Measurements from ENCODE around the gene FLACC1. TPM values are rescaled to one million over a fixed set of nuclear protein-coding genes. Genes with fewer than 3 reads are reported as not detected.

Gene FLACC1
- total RNA-seq, 2 donors from 2014 or later: 0.79 to 0.91 TPM

GRCh38 chr2:201343559-201343958 lies 13.6 kb downstream of the FLACC1 start:
- Mint-ChIP-seq H3K27me3 (ENCODE audit: insufficient read depth) (peaks cover 26% of the 10 kb centered on the region), H3K36me3 (ENCODE audit: low read depth) (no peaks in the 10 kb centered on the region), H3K4me3 (no peak overlapping the region), H3K27ac (no peak overlapping the region), H3K4me1 (peaks cover 7% of the 10 kb centered on the region), H3K9me3 (no peaks in the 10 kb centered on the region)
- Histone ChIP-seq H3K27me3 (ENCODE audit: control insufficient read depth, insufficient read depth, low read length, poor library complexity, severe bottlenecking) (peaks cover 28% of the 10 kb centered on the region), H3K9me3 (ENCODE audit: control insufficient read depth, low read length) (no peaks in the 10 kb centered on the region), H3K9ac (ENCODE audit: extremely low read depth, low read length, poor library complexity, severe bottlenecking) (no peak overlapping the region), H3K36me3 (ENCODE audit: control insufficient read depth, insufficient read depth, low read length) (no peaks in the 10 kb centered on the region), H3K4me1 (ENCODE audit: control insufficient read depth, insufficient read depth, low read length) (no peaks in the 10 kb centered on the region), H3K27ac (ENCODE audit: low read depth, low read length) (no peak overlapping the region), H3K4me3 (ENCODE audit: low read length) (no peak overlapping the region)
- WGBS, 2 experiments (ENCODE audit: insufficient coverage in 1 of 2, insufficient read length in 1 of 2): 80 to 85% methylated on average over 2 of the region's 2 CpGs
- DNase-seq: no peak
- no peak for TF ChIP-seq CTCF (conservative IDR thresholded peaks at IDR 0.05)

GRCh38 chr2:201342923-201343322 lies 14.2 kb downstream of the FLACC1 start:
- no peaks in the 10 kb centered on the region for H3K36me3 Mint-ChIP-seq (ENCODE audit: low read depth)
- Histone ChIP-seq H3K36me3 (ENCODE audit: control insufficient read depth, insufficient read depth, low read length) (no peaks in the 10 kb centered on the region), H3K27me3 (ENCODE audit: control insufficient read depth, insufficient read depth, low read length, poor library complexity, severe bottlenecking) (peaks cover 22% of the 10 kb centered on the region), H3K27ac (ENCODE audit: low read depth, low read length) (no peak overlapping the region), H3K4me1 (ENCODE audit: control insufficient read depth, insufficient read depth, low read length) (no peaks in the 10 kb centered on the region), H3K9ac (ENCODE audit: extremely low read depth, low read length, poor library complexity, severe bottlenecking) (no peak overlapping the region), H3K9me3 (ENCODE audit: control insufficient read depth, low read length) (no peaks in the 10 kb centered on the region), H3K4me3 (ENCODE audit: low read length) (no peak overlapping the region)
- no peak overlapping the region for H3K27ac Mint-ChIP-seq
- DNase-seq: no peak
- H3K9me3 Mint-ChIP-seq: no peaks in the 10 kb centered on the region
- peaks cover 23% of the 10 kb centered on the region for H3K27me3 Mint-ChIP-seq (ENCODE audit: insufficient read depth)
- H3K4me1 Mint-ChIP-seq: peaks cover 7% of the 10 kb centered on the region
- H3K4me3 Mint-ChIP-seq: no peak overlapping the region
- no peak for TF ChIP-seq CTCF (conservative IDR thresholded peaks at IDR 0.05)
- 92% methylated on average over 2 of the region's 2 CpGs for WGBS, 2 experiments (ENCODE audit: insufficient coverage in 1 of 2, insufficient read length in 1 of 2)

- WGBS, 2 experiments (ENCODE audit: insufficient coverage in 1 of 2, insufficient read length in 1 of 2): 60 to 100% methylated on average over 1 of the region's 1 CpG
- Mint-ChIP-seq H3K27me3 (ENCODE audit: insufficient read depth) (no peaks in the 10 kb centered on the region), H3K4me1 (no peaks in the 10 kb centered on the region)
Observed at GRCh38 chr2:201329409-201329808, 27.7 kb downstream of the FLACC1 start.

More at GRCh38 chr2:201329409-201329808, 27.7 kb downstream of the FLACC1 start:
- H3K36me3 Mint-ChIP-seq (ENCODE audit: low read depth): no peaks in the 10 kb centered on the region
- no peak overlapping the region for H3K4me3 Mint-ChIP-seq
- TF ChIP-seq CTCF (conservative IDR thresholded peaks at IDR 0.05): no peak
- no peaks in the 10 kb centered on the region for H3K36me3 ChIP-seq (ENCODE audit: control insufficient read depth, insufficient read depth, low read length)
- no peak overlapping the region for H3K4me3 ChIP-seq (ENCODE audit: low read length)
- no peak overlapping the region for H3K27ac Mint-ChIP-seq
- no peak overlapping the region for H3K27ac ChIP-seq (ENCODE audit: low read depth, low read length)
- no peaks in the 10 kb centered on the region for H3K4me1 ChIP-seq (ENCODE audit: control insufficient read depth, insufficient read depth, low read length)
- no peak for DNase-seq
- H3K9me3 ChIP-seq (ENCODE audit: control insufficient read depth, low read length): no peaks in the 10 kb centered on the region
- no peak overlapping the region for H3K9ac ChIP-seq (ENCODE audit: extremely low read depth, low read length, poor library complexity, severe bottlenecking)
- peaks cover 10% of the 10 kb centered on the region for H3K9me3 Mint-ChIP-seq
- no peaks in the 10 kb centered on the region for H3K27me3 ChIP-seq (ENCODE audit: control insufficient read depth, insufficient read depth, low read length, poor library complexity, severe bottlenecking)

Measured in endodermal cell (in vitro differentiated cells).